ENCODE data around the gene POLR1E. TPM values are rescaled to one million over a fixed set of nuclear protein-coding genes. Genes with fewer than 3 reads are reported as not detected.
A peak's percentile ranks its signal among the peaks of the same experiment; 100 is the strongest.

Gene POLR1E
- total RNA-seq, 1 experiment from 2014 or later, result 21.8 TPM

GRCh38 chr9:37454238-37454637 lies 31.5 kb upstream of the POLR1E start:
- TF ChIP-seq EZH2 (IDR thresholded peaks at IDR 0.05; ENCODE audit: low read depth), result no peak
- TF ChIP-seq CTCF (conservative IDR thresholded peaks at IDR 0.05), result no peak
- no peaks in the 10 kb centered on the region for H3K36me3 ChIP-seq (ENCODE audit: low read depth)
- no peaks in the 10 kb centered on the region for H3K27me3 ChIP-seq (ENCODE audit: insufficient read depth, low read depth)
- ChIA-PET POLR2A (ENCODE audit: unreplicated experiment) (no interaction called here), CTCF (no interaction called here)
- H3K9me3 ChIP-seq (ENCODE audit: insufficient read depth, low read depth), result no peaks in the 10 kb centered on the region
- H3K4me3 ChIP-seq, result no peak overlapping the region
- H3K79me2 ChIP-seq (ENCODE audit: low read depth), result peaks cover 72% of the 10 kb centered on the region
- intact Hi-C loops (cut with micrococcal nuclease; ENCODE audit: unreplicated experiment), result no loop called here
- no peaks in the 10 kb centered on the region for H3K9me2 ChIP-seq (ENCODE audit: insufficient read depth)
- H3F3A ChIP-seq (ENCODE audit: insufficient read depth, low read depth), result 0 out of 2 replicates have a peak, but pooled peaks cover 7% of the 10 kb centered on the region
- H2AFZ ChIP-seq, result no peak overlapping the region
- no peak for DNase-seq
- BruUV-seq (replicated peaks), result no TSS peak
- peak overlapping the region; percentile 57 for H3K27ac ChIP-seq
- peaks cover 16% of the 10 kb centered on the region for H3K4me1 ChIP-seq (replicated peaks; ENCODE audit: insufficient read depth)
- H3K4me2 ChIP-seq, result peak overlapping the region; percentile 54
- H4K20me1 ChIP-seq (ENCODE audit: insufficient read depth), result no peaks in the 10 kb centered on the region; the same call in 1 of the 2 replicates

GRCh38 chr9:37455884-37456647 lies 29.7 kb upstream of the POLR1E start:
- no peaks in the 10 kb centered on the region for H3K9me3 ChIP-seq (ENCODE audit: insufficient read depth, low read depth)
- POLR2A ChIA-PET (ENCODE audit: unreplicated experiment), result no interaction called here
- H3K9me2 ChIP-seq (ENCODE audit: insufficient read depth), result no peaks in the 10 kb centered on the region
- BruUV-seq (replicated peaks), result no TSS peak
- 0 out of 2 replicates have a peak, but pooled peaks cover 7% of the 10 kb centered on the region for H3F3A ChIP-seq (ENCODE audit: insufficient read depth, low read depth)
- H2AFZ ChIP-seq, result no peak overlapping the region
- no peak for TF ChIP-seq CTCF (conservative IDR thresholded peaks at IDR 0.05)
- TF ChIP-seq EZH2 (IDR thresholded peaks at IDR 0.05; ENCODE audit: low read depth), result no peak
- no peak overlapping the region for H3K4me2 ChIP-seq
- H3K79me2 ChIP-seq (ENCODE audit: low read depth), result peaks cover 86% of the 10 kb centered on the region
- no peaks in the 10 kb centered on the region; the same call in 1 of the 2 replicates for H4K20me1 ChIP-seq (ENCODE audit: insufficient read depth)
- H3K4me3 ChIP-seq, result no peak overlapping the region
- intact Hi-C loops (cut with micrococcal nuclease; ENCODE audit: unreplicated experiment), result no loop called here
- no peaks in the 10 kb centered on the region for H3K27me3 ChIP-seq (ENCODE audit: insufficient read depth, low read depth)
- DNase-seq, result no peak
- H3K36me3 ChIP-seq (ENCODE audit: low read depth), result no peaks in the 10 kb centered on the region
- no peak overlapping the region for H3K27ac ChIP-seq
- H3K4me1 ChIP-seq (replicated peaks; ENCODE audit: insufficient read depth), result peaks cover 16% of the 10 kb centered on the region
- CTCF ChIA-PET, result no interaction called here

- peaks cover 16% of the 10 kb centered on the region for H3K4me1 ChIP-seq (replicated peaks; ENCODE audit: insufficient read depth)
- H3K79me2 ChIP-seq (ENCODE audit: low read depth), result peaks cover 89% of the 10 kb centered on the region
- H3K4me3 ChIP-seq, result no peak overlapping the region
- DNase-seq, result no peak
- ChIA-PET POLR2A (ENCODE audit: unreplicated experiment) (no interaction called here), CTCF (interaction anchor here (0.6 kb wide), 1 partner anchor 91 kb away, joined by 11 read pairs; no protein-coding TSS in a partner anchor)
- H3K9me3 ChIP-seq (ENCODE audit: insufficient read depth, low read depth), result no peaks in the 10 kb centered on the region
- H2AFZ ChIP-seq, result no peak overlapping the region
- H3K4me2 ChIP-seq, result no peak overlapping the region
- H3F3A ChIP-seq (ENCODE audit: insufficient read depth, low read depth), result 0 out of 2 replicates have a peak, but pooled peaks cover 7% of the 10 kb centered on the region
- H3K9me2 ChIP-seq (ENCODE audit: insufficient read depth), result no peaks in the 10 kb centered on the region
- H4K20me1 ChIP-seq (ENCODE audit: insufficient read depth), result no peaks in the 10 kb centered on the region; the same call in 1 of the 2 replicates
- no peaks in the 10 kb centered on the region for H3K27me3 ChIP-seq (ENCODE audit: insufficient read depth, low read depth)
- no peak overlapping the region for H3K27ac ChIP-seq
- H3K36me3 ChIP-seq (ENCODE audit: low read depth), result no peaks in the 10 kb centered on the region
- no peak for TF ChIP-seq EZH2 (IDR thresholded peaks at IDR 0.05; ENCODE audit: low read depth)
- no peak for TF ChIP-seq CTCF (conservative IDR thresholded peaks at IDR 0.05)
- no TSS peak for BruUV-seq (replicated peaks)
- intact Hi-C loops (cut with micrococcal nuclease; ENCODE audit: unreplicated experiment), result no loop called here
These were observed 28.9 kb upstream of the POLR1E start for GRCh38 chr9:37456817-37457216.
